HEK293T (cell line): ENCODE data around the gene SIGLEC1.

Experiments
- FOXM1 ChIP-seq: fragments of 450-650 bp; IDR thresholded peaks from 2 replicates; pipeline ENCODE4 v1.6.1; 2017; ENCODE audit warnings: mild to moderate bottlenecking, borderline replicate concordance
- HDGF ChIP-seq: fragments of 450-650 bp; IDR thresholded peaks from 2 replicates; pipeline ENCODE4 v1.6.1; 2017; ENCODE audit warnings: antibody characterized with exemption, borderline replicate concordance
- NFRKB ChIP-seq: fragments of 450-650 bp; IDR thresholded peaks from 2 replicates; pipeline ENCODE4 v1.6.1; 2016; ENCODE audit warnings: mild to moderate bottlenecking, moderate library complexity
- SP1 ChIP-seq: fragments of 450-650 bp; IDR thresholded peaks from 2 replicates; pipeline ENCODE4 v1.6.1; 2017
- TARDBP ChIP-seq: fragments of 450-650 bp; IDR thresholded peaks from 2 replicates; pipeline ENCODE4 v1.6.1; 2016

DNA sequence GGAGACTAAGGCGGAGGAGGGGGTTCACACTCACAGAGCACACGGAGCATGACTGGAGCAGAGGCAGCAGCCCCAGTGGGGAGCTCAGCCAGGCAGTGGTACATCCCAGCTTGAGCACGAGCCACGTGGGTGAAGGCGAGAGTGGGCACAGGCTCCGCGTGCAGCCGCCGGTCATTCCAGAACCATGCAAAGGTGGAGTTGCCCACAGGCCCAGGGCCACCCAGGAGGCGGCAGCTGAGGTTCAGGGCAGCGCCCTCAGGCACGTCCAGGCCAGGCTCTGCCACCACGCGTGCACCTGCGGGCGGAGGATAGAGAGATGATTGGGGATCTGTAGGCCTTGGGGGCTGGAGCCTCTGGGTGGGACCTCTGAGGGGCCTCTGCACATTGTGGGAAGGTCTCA, 21.1 kb downstream of the SIGLEC1 start:
- TF ChIP-seq FOXM1 (no peak), HDGF (no peak), TARDBP (no peak), NFRKB (no peak), SP1 (no peak)
